ENCODE data around the gene AMOTL2.

DNA sequence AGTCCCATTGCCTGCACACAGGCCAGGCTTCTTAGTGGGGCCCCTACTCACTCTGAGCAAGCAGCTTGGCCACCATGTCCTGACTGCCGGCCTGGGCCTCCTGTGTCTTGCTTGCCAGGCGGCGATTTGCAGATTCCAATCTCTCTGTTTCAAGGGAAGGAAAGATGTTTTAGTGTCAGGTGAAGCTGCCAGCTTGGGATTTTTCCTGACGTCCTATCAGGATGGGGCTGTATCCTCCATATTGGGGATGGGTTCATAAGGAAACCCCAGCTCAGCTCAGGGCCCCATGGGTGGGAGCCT, 8.5 kb downstream of the AMOTL2 start:
- TF ChIP-seq EZH2phosphoT487 (conservative IDR thresholded peaks at IDR 0.05; ENCODE audit: low read length) (no peak), CTCF (IDR thresholded peaks at IDR 0.05; ENCODE audit: insufficient read depth, low read length, poor library complexity, severe bottlenecking) (no peak)

All from SU-DHL-6 (cell line).